SK-N-SH (cell line): Measurements from ENCODE around the gene CHMP4A. TPM values are rescaled to one million over a fixed set of nuclear protein-coding genes. Genes with fewer than 3 reads are reported as not detected.

Source experiments
- CTCF ChIA-PET: fragments of 300-600, 350-600 bp; formaldehyde crosslinking; extraction: SDS; loops from one replicate; lab custom pipeline; 2021; lab: Yijun Ruan, JAX
- POLR2A ChIA-PET: fragments of 350-600 bp; sonication (Branson Sonifier 250); formaldehyde crosslinking; extraction: SDS; loops from one replicate; lab custom pipeline; 2020; ENCODE audit warnings: antibody characterized with exemption, inconsistent platforms; lab: Yijun Ruan, JAX
- DNase-seq: peaks from one replicate; pipeline ENCODE4 v3.0.0; 2012
- H2AFZ ChIP-seq: fragments of 200-600 bp; sonication (generic); 2 replicates; pipeline ENCODE4 v1.8.1; 2016; ENCODE audit warnings: antibody characterized with exemption, mild to moderate bottlenecking, low read depth
- H3F3A ChIP-seq: fragments of 200-600 bp; sonication (generic); replicated peaks from 2 replicates; pipeline ENCODE3; 2016; ENCODE audit warnings: antibody characterized with exemption, mild to moderate bottlenecking; ENCODE audit not compliant: insufficient read depth
- H3K27ac ChIP-seq, 2 experiments: fragments of 200-500 bp in 1 of 2; fragments of 200-600 bp in 1 of 2; sonication (Bioruptor generic) in 1 of 2; sonication (generic), shearing (Covaris generic) in 1 of 2; 2 replicates each; pipeline versions ENCODE4 v1.5.1 to v1.6.1; 2014 to 2016; ENCODE audit warnings: low read depth in 2 of 2, inconsistent platforms in 1 of 2, low read length in 1 of 2, mild to moderate bottlenecking in 1 of 2, mixed read lengths in 1 of 2
- H3K27me3 ChIP-seq: fragments of 200-600 bp; sonication (generic), shearing (Covaris generic); 2 replicates; pipeline ENCODE4 v1.6.1; 2016; ENCODE audit warnings: mixed run types; ENCODE audit not compliant: insufficient read depth
- H3K36me3 ChIP-seq, 2 experiments: fragments of 200-500 bp in 1 of 2; fragments of 200-600 bp in 1 of 2; sonication (Bioruptor generic) in 1 of 2; sonication (generic) in 1 of 2; replicated peaks in 1 of 2; 2 replicates each; pipeline versions ENCODE3 to v1.5.1; 2014 to 2016; ENCODE audit warnings: low read length in 1 of 2, mild to moderate bottlenecking in 1 of 2; ENCODE audit not compliant: insufficient read depth in 2 of 2, control insufficient read depth in 1 of 2
- H3K4me1 ChIP-seq, 2 experiments: fragments of 200-500 bp in 1 of 2; fragments of 200-600 bp in 1 of 2; sonication (Bioruptor generic) in 1 of 2; sonication (generic), shearing (Covaris generic) in 1 of 2; 2 replicates each; pipeline versions ENCODE4 v1.5.1 to v1.6.1; 2014 to 2016; ENCODE audit warnings: low read depth in 1 of 2, low read length in 1 of 2, mixed run types in 1 of 2; ENCODE audit not compliant: insufficient read depth in 2 of 2, control insufficient read depth in 1 of 2
- H3K4me2 ChIP-seq: fragments of 200-600 bp; sonication (generic), shearing (Covaris generic); 2 replicates; pipeline ENCODE4 v1.6.1; 2017; ENCODE audit warnings: mixed run types
- H3K4me3 ChIP-seq, 2 experiments: fragments of 200-500 bp in 1 of 2; fragments of 200-600 bp in 1 of 2; sonication (Bioruptor generic) in 1 of 2; sonication (generic), shearing (Covaris generic) in 1 of 2; 2 replicates each; pipeline versions ENCODE4 v1.5.1 to v1.8.1; 2014 to 2016; ENCODE audit warnings: low read depth in 2 of 2, inconsistent platforms in 1 of 2, low read length in 1 of 2, mild to moderate bottlenecking in 1 of 2, mixed read lengths in 1 of 2, moderate library complexity in 1 of 2
- H3K79me2 ChIP-seq: fragments of 200-600 bp; sonication (generic); 2 replicates; pipeline ENCODE4 v1.8.1; 2017; ENCODE audit warnings: mild to moderate bottlenecking; ENCODE audit not compliant: insufficient read depth
- H3K9ac ChIP-seq: fragments of 200-600 bp; sonication (generic); 2 replicates; pipeline ENCODE4 v1.6.1; 2017; ENCODE audit warnings: mixed run types
- H3K9me2 ChIP-seq: fragments of 200-600 bp; sonication (generic); 2 replicates; pipeline ENCODE4 v1.6.1; 2017; ENCODE audit warnings: mixed run types
- H3K9me3 ChIP-seq: fragments of 200-600 bp; sonication (generic); 2 replicates; pipeline ENCODE4 v1.6.1; 2017; ENCODE audit warnings: mixed run types, mild to moderate bottlenecking, moderate library complexity
- H4K20me1 ChIP-seq: fragments of 200-600 bp; sonication (generic); 2 replicates; pipeline ENCODE4 v1.6.1; 2017; ENCODE audit warnings: mild to moderate bottlenecking, mixed run types; ENCODE audit not compliant: insufficient read depth
- CHD2 ChIP-seq: fragments of 150-350 bp; IDR thresholded peaks from 2 replicates; pipeline ENCODE4 v1.6.1; 2018; ENCODE audit warnings: low read length; ENCODE audit not compliant: partially characterized antibody
- CTCF ChIP-seq: fragments of 200-600 bp; sonication (generic); IDR thresholded peaks from 2 replicates; pipeline ENCODE4 v1.6.1; 2017; ENCODE audit warnings: antibody characterized with exemption, mild to moderate bottlenecking, moderate library complexity
- ELF1 ChIP-seq: IDR thresholded peaks from 2 replicates; pipeline ENCODE4 v1.4.0; 2012
- JUND ChIP-seq: IDR thresholded peaks from 2 replicates; pipeline ENCODE4 v1.4.0; 2012
- PBX3 ChIP-seq: IDR thresholded peaks from 2 replicates; pipeline ENCODE4; 2012
- RAD21 ChIP-seq: IDR thresholded peaks from 2 replicates; pipeline ENCODE4 v1.6.1; 2012; ENCODE audit warnings: mild to moderate bottlenecking, low read length
- RXRA ChIP-seq: IDR thresholded peaks from 2 replicates; pipeline ENCODE4 v1.4.0; 2012; ENCODE audit warnings: low read depth, mild to moderate bottlenecking, borderline replicate concordance
- SIN3A ChIP-seq: IDR thresholded peaks from 2 replicates; pipeline ENCODE4 v1.6.1; 2012; ENCODE audit warnings: low read depth, mild to moderate bottlenecking, low read length, moderate library complexity, borderline replicate concordance
- WGBS: methylation state at CpG from one replicate; pipeline ENCODE4 v1.1.6; 2017; ENCODE audit warnings: low lambda C conversion rate; 5-methylcytosine and 5-hydroxymethylcytosine counted together
- polyA plus RNA-seq, 3 experiments: library from polyadenylated mRNA; depleted of rRNA; stranded (reverse); fragments of >200 nt; gene quantifications; 2 replicates each; pipeline ENCODE4 v1.2.3, GENCODE V29; 2012

CHMP4A gene
- polyA plus RNA-seq, 1 of the 3 experiments (the other 2 are of a cell fraction) = 92.4 TPM

GRCh38 chr14:24197056-24197450, 16.2 kb downstream of the CHMP4A start:
- Histone ChIP-seq H3K36me3 (peaks cover 9 to 31% of the 10 kb centered on the region in 2 experiments), H3F3A (no peaks in the 10 kb centered on the region), H3K9me3 (no peaks in the 10 kb centered on the region), H3K27me3 (no peaks in the 10 kb centered on the region), H4K20me1 (no peaks in the 10 kb centered on the region), H2AFZ (no peak overlapping the region), H3K79me2 (peaks cover 83% of the 10 kb centered on the region), H3K4me2 (peak overlapping the region; percentile 97), H3K9me2 (no peaks in the 10 kb centered on the region), H3K27ac (no peak overlapping the region), H3K4me1 (peaks cover 11% of the 10 kb centered on the region in 2 experiments; a peak in 2 of 4 replicates), H3K9ac (no peak overlapping the region), H3K4me3 (peak overlapping the region in 1 of 2 experiments; percentile 85; a peak in 2 of 4 replicates)
- no peak for DNase-seq
- POLR2A ChIA-PET = no interaction called here
- no peak for TF ChIP-seq CHD2
- no peak for TF ChIP-seq SIN3A
- TF ChIP-seq RAD21 = no peak
- TF ChIP-seq JUND = no peak
- TF ChIP-seq CTCF = no peak
- CTCF ChIA-PET = interaction anchor here (1.7 to 1.9 kb wide), 2 partner anchors 36 to 100 kb away, joined by 6 to 8 read pairs; partner anchors contain the start of gene IRF9
- 89% methylated on average over 2 of the region's 2 CpGs for WGBS

- no peaks in the 10 kb centered on the region for H3K9me2 ChIP-seq
- CTCF ChIA-PET = interaction anchor here (0.8 to 1.9 kb wide), 6 partner anchors 10 to 112 kb away, joined by 3 to 8 read pairs (median 4); partner anchors contain the start of genes CIDEB, IRF9 and MDP1
- TF ChIP-seq PBX3 (no peak), ELF1 (no peak), RXRA (no peak)
- TF ChIP-seq, all 33 proteins: peak for 0
- Histone ChIP-seq H3K9ac (peak overlapping the region; percentile 97), H3K4me2 (peak overlapping the region; percentile 97), H2AFZ (peak overlapping the region; percentile 87), H3K4me1 (peaks cover 11% of the 10 kb centered on the region in 2 experiments; a peak in 2 of 4 replicates), H3K79me2 (peaks cover 86% of the 10 kb centered on the region), H3F3A (no peaks in the 10 kb centered on the region), H4K20me1 (no peaks in the 10 kb centered on the region), H3K27ac (peak overlapping the region; percentile 88 to 89), H3K4me3 (peak overlapping the region; percentile 84 to 85), H3K27me3 (no peaks in the 10 kb centered on the region), H3K9me3 (no peaks in the 10 kb centered on the region), H3K36me3 (peaks cover 10 to 34% of the 10 kb centered on the region in 2 experiments)
- no peak for DNase-seq
- WGBS = 43% methylated on average over 33 of the region's 33 CpGs
- POLR2A ChIA-PET = interaction anchor here (0.9 to 2.4 kb wide), 14 partner anchors 9 to 82 kb away, joined by 3 to 15 read pairs (median 6); partner anchors contain the start of genes CHMP4A, DCAF11, MDP1 and NRL
These were observed 16.9 kb downstream of the CHMP4A start for GRCh38 chr14:24196071-24197055.
